ENCODE results near the gene GREM2. TPM values are rescaled to one million over a fixed set of nuclear protein-coding genes. Genes with fewer than 3 reads are reported as not detected.

Gene GREM2
- total and polyA plus RNA-seq, 8 donors = 0.03 to 0.58 (median 0.12) TPM; not detected in 1

DNA sequence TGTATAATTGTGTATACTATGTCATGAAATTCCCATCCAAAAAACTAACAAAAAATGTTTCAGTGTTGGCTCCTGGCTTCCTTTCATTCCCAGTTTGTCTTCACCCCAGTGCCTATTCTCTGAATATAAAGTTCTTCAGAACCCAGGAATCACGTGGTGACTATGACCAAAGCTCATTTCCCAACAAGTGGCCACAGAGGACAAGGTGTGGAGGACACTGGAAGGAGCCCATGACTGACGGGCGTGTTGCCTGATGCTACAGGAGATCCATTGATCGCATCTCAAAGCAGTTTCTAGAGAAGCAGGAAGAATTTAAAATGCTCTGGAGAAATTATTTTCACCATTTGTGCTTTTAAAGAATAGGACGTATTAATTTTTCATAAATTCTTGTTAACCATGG is 7.4 kb upstream of the GREM2 start:
- TF ChIP-seq, protein P1, sequence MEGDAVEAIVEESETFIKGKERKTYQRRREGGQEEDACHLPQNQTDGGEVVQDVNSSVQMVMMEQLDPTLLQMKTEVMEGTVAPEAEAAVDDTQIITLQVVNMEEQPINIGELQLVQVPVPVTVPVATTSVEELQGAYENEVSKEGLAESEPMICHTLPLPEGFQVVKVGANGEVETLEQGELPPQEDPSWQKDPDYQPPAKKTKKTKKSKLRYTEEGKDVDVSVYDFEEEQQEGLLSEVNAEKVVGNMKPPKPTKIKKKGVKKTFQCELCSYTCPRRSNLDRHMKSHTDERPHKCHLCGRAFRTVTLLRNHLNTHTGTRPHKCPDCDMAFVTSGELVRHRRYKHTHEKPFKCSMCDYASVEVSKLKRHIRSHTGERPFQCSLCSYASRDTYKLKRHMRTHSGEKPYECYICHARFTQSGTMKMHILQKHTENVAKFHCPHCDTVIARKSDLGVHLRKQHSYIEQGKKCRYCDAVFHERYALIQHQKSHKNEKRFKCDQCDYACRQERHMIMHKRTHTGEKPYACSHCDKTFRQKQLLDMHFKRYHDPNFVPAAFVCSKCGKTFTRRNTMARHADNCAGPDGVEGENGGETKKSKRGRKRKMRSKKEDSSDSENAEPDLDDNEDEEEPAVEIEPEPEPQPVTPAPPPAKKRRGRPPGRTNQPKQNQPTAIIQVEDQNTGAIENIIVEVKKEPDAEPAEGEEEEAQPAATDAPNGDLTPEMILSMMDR (IDR thresholded peaks at IDR 0.05) = no peak
- no peak for DNase-seq
- intact Hi-C loops (cut with DNase I) = no loop called here
- 56 to 66% methylated on average over 5 of the region's 5 CpGs for WGBS, 2 donors
- H3K9me3 ChIP-seq = no peaks in the 10 kb centered on the region
- no peak overlapping the region for H3K27ac ChIP-seq
- no peak overlapping the region for H3K4me3 ChIP-seq
- no peak for FAIRE-seq
- no peaks in the 10 kb centered on the region for H3K36me3 ChIP-seq
- H3K4me1 ChIP-seq = no peaks in the 10 kb centered on the region
- ATAC-seq = no peak
- peaks cover 0 to 8% (median 4%) of the 10 kb centered on the region in 4 donors for H3K27me3 ChIP-seq

DNA sequence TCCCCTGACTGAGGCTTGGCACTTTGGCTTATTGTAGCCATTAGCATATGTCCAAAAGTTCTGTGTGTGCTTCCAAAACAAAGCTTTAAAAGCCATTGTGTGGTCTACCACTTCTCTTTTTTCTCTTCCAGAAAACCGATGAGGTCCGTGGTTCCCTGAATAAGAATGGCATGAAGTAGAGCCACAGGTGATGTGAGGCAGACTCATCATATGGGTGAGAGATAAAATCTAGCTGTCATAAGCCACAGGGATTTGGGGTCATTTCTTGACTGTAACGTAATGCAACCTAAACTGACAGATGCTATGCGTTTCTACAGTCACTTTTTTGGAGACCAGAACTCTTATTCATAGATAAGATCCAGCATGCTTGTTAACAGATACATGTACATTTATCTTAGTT is 7.0 kb upstream of the GREM2 start:
- TF ChIP-seq, protein P1 (IDR thresholded peaks at IDR 0.05) = no peak
- no peak for ATAC-seq
- no peak overlapping the region for H3K27ac ChIP-seq
- FAIRE-seq = no peak
- intact Hi-C loops (cut with DNase I) = no loop called here
- WGBS, 2 donors = 71 to 76% methylated on average over 4 of the region's 4 CpGs
- no peak for DNase-seq
- no peaks in the 10 kb centered on the region for H3K36me3 ChIP-seq
- H3K4me1 ChIP-seq = no peaks in the 10 kb centered on the region
- H3K27me3 ChIP-seq = peaks cover 0 to 8% (median 4%) of the 10 kb centered on the region in 4 donors
- no peak overlapping the region for H3K4me3 ChIP-seq
- H3K9me3 ChIP-seq = no peaks in the 10 kb centered on the region

DNA sequence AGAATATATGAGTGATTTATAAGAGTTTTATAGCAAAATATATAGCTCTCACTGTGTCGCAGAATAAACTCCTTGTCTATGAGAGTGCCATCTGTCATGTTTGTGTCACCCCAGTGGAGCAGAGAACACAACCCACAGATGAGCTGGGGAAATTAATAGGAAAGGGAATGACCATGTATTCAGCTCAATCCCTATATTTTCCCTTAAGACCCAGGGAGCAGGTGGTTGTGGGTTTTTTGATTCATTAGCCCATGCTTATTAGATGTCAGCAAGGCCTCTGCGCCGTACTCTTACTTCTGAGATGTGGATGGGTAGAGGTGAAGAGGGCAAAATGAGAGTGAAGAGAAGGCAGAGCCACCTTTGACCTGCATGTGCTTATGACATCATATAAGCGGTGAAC is 4.1 kb upstream of the GREM2 start:
- 82% methylated on average over 4 of the region's 4 CpGs for WGBS, 2 donors
- FAIRE-seq (no peak), DNase-seq (no peak), ATAC-seq (no peak)
- Histone ChIP-seq H3K9me3 (no peaks in the 10 kb centered on the region), H3K36me3 (no peaks in the 10 kb centered on the region), H3K27me3 (peaks cover 0 to 12% (median 5%) of the 10 kb centered on the region in 4 donors), H3K27ac (no peak overlapping the region), H3K4me3 (no peak overlapping the region), H3K4me1 (no peaks in the 10 kb centered on the region)
- intact Hi-C loops (cut with DNase I) = no loop called here
- TF ChIP-seq, protein P1 (IDR thresholded peaks at IDR 0.05) = no peak

DNA sequence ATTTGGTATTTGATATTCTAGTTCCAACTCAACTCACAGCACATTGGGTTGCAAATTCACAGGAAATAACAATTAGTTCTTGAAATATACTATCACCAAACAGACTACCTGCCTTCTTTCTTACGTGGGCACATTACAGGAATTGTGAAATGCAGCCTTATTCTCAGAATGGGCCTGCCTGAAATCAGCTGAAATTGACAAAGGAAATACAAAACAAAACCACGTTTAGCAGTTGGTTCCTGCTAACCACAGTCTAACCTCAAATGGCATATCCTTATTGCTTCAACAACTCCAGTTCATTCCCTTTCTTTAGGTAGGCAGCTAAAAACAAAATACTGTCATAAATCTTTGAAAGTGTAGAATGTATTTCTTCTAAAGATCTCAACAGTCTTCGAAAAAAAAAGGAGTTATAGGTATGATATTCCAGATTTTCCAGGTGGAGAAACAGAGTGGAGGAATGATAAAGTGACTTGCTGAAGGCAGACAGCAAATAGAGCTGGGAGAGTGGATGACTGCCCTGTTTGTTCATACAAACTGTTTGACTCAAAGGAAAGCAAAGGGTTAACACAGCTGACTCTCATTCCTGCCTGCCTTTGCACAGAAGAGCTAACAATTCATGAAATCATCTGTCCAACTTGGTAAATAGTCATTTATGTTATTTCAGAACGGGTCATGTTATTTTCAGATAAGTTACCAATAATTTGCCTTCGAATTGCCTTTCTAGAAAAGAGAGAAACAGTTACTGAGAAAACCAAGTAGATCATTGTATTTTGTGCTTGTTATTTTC is 1.6 kb upstream of the GREM2 start:
- H3K4me3 ChIP-seq = no peak overlapping the region
- no peak overlapping the region for H3K27ac ChIP-seq
- DNase-seq (no peak), FAIRE-seq (no peak), ATAC-seq (no peak)
- H3K4me1 ChIP-seq = no peaks in the 10 kb centered on the region
- intact Hi-C loops (cut with DNase I) = no loop called here
- H3K27me3 ChIP-seq = peaks cover 0 to 24% (median 7%) of the 10 kb centered on the region in 4 donors
- H3K36me3 ChIP-seq = no peaks in the 10 kb centered on the region
- no peaks in the 10 kb centered on the region for H3K9me3 ChIP-seq
- WGBS, 2 donors = 27 to 28% methylated on average over 5 of the region's 5 CpGs
- TF ChIP-seq, protein P1 (IDR thresholded peaks at IDR 0.05) = no peak

DNA sequence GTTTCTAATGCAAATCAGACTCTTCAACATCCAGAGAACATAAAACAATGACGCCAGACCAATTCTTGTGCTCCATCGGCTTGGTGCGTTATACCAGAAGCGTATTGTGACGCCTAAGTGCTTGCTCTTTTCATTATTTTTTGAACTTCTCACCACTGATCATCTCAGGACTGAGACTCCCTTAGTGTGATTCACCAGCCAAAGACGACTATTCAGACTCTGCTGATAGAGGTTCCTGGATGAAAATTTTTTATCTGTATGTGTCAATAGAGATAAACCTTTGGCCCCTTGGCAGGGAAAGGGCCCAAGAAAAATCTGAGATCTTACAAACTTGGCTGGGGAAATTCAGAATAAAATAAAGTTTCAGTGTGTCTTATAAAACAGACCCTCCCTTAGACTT is 856 bp upstream of the GREM2 start:
- FAIRE-seq = no peak
- Histone ChIP-seq H3K27ac (no peak overlapping the region), H3K4me1 (no peaks in the 10 kb centered on the region), H3K36me3 (no peaks in the 10 kb centered on the region), H3K9me3 (no peaks in the 10 kb centered on the region), H3K27me3 (peaks cover 0 to 24% (median 7%) of the 10 kb centered on the region in 4 donors), H3K4me3 (no peak overlapping the region)
- DNase-seq = no peak
- TF ChIP-seq, protein P1 (IDR thresholded peaks at IDR 0.05) = no peak
- 53 to 71% methylated on average over 6 of the region's 6 CpGs for WGBS, 2 donors
- no peak for ATAC-seq
- intact Hi-C loops (cut with DNase I) = no loop called here

All from pancreas (tissue), 10 donors.